ENCODE measurements around the gene KRT31. TPM values are rescaled to one million over a fixed set of nuclear protein-coding genes. Genes with fewer than 3 reads are reported as not detected.

The KRT31 gene
- total and polyA plus RNA-seq, 2 of the 8 experiments (the other 6 are each of a cell fraction or from before 2014, with no cell fraction given), result not detected

DNA sequence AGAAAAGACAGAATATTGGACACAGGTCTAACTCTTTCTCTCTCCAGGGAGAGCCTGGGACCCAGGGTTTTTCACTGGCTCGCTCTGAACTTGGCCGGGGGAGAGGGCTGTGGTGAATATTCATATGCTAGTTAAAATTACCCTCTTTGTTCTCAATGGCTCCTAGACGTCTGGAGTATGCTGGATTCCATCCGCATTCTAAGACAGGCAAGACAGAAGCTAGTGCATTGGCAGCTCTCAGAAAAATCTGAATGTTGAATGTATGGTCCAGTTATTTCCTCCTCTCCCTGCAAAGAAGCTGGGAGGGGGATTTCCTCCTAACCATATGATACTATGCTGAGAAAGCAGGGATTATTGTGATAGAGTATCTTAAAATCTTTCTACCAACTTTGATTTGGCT lies 9.7 kb downstream of the KRT31 start:
- no peak overlapping the region for H3K9ac ChIP-seq (replicated peaks in 1 of 4; ENCODE audit: extremely low read depth in 1 of 4, low read depth in 3 of 4, low read length in 3 of 4)
- no peaks in the 10 kb centered on the region for H3K27me3 ChIP-seq (replicated peaks in 1 of 4; ENCODE audit: control insufficient read depth in 3 of 4, extremely low read depth in 1 of 4, insufficient read depth in 3 of 4, low read length in 3 of 4)
- no peak overlapping the region for H3K27ac ChIP-seq (ENCODE audit: low read depth, low read length)
- H3K36me3 ChIP-seq (ENCODE audit: control insufficient read depth in 2 of 4, insufficient read depth in 4 of 4, low read length in 3 of 4), result no peaks in the 10 kb centered on the region
- no peak overlapping the region for H2BK15ac ChIP-seq (ENCODE audit: low read length)
- no peak overlapping the region for H4K8ac ChIP-seq (ENCODE audit: extremely low read depth, insufficient read depth, low read length)
- no peak for FAIRE-seq
- H3K4me3 ChIP-seq (ENCODE audit: extremely low read depth in 1 of 4, insufficient read depth in 2 of 4, low read depth in 3 of 4, low read length in 4 of 4), result no peak overlapping the region
- no peak overlapping the region for H3K23ac ChIP-seq (ENCODE audit: insufficient read length)
- ChIA-PET CTCF (ENCODE audit: partially characterized antibody) (interaction anchor here (0.6 to 1.1 kb wide), 3 partner anchors 92 to 212 kb away, joined by 3 to 4 read pairs (median 4); no protein-coding TSS in a partner anchor), POLR2A (ENCODE audit: partially characterized antibody) (no interaction called here)
- H3K79me1 ChIP-seq (ENCODE audit: low read depth, low read length), result no peaks in the 10 kb centered on the region
- no peak overlapping the region for H2BK12ac ChIP-seq (ENCODE audit: low read depth, low read length)
- H3K14ac ChIP-seq (ENCODE audit: insufficient read length), result no peak overlapping the region
- H3K4me1 ChIP-seq (replicated peaks in 1 of 4; ENCODE audit: control insufficient read depth in 3 of 4, insufficient read depth in 4 of 4, low read length in 3 of 4), result no peaks in the 10 kb centered on the region
- H3K4ac ChIP-seq (replicated peaks; ENCODE audit: insufficient read length, low read depth, low read length), result no peak overlapping the region
- H2BK5ac ChIP-seq (ENCODE audit: low read depth, low read length), result no peak overlapping the region
- no peaks in the 10 kb centered on the region for H3K79me2 ChIP-seq (ENCODE audit: control insufficient read depth in 1 of 2, insufficient read depth in 2 of 2, low read length in 2 of 2)
- TF ChIP-seq EZH2 (IDR thresholded peaks at IDR 0.05; ENCODE audit: low read depth, low read length, severe bottlenecking), result no peak
- no peak for TF ChIP-seq RNF2 (IDR thresholded peaks at IDR 0.05; ENCODE audit: borderline replicate concordance, low read depth, low read length, missing control alignments, poor library complexity, severe bottlenecking)
- TF ChIP-seq KDM4A (IDR thresholded peaks at IDR 0.05; ENCODE audit: low read depth, low read length, severe bottlenecking), result no peak
- TF ChIP-seq YY1 (IDR thresholded peaks at IDR 0.05; ENCODE audit: low read depth, low read length), result no peak
- TF ChIP-seq RBBP5 (IDR thresholded peaks at IDR 0.05; ENCODE audit: borderline replicate concordance, low read depth, low read length), result no peak
- no peak for TF ChIP-seq PHF8 (conservative IDR thresholded peaks at IDR 0.05; ENCODE audit: low read depth, low read length)
- DNase-seq (ENCODE audit: low read depth in 1 of 2, low spot score in 2 of 2), result no peak
- no peak overlapping the region for H2AK5ac ChIP-seq (ENCODE audit: low read depth, low read length)
- no peak overlapping the region for H3K56ac ChIP-seq (replicated peaks; ENCODE audit: insufficient read length, low read depth, low read length)
- H4K20me1 ChIP-seq (replicated peaks in 1 of 2; ENCODE audit: control insufficient read depth in 1 of 2, insufficient read depth in 2 of 2, low read length in 2 of 2), result no peaks in the 10 kb centered on the region
- H2BK120ac ChIP-seq (replicated peaks; ENCODE audit: low read depth, low read length), result no peak overlapping the region
- no peaks in the 10 kb centered on the region for H3K23me2 ChIP-seq (ENCODE audit: low read depth, low read length)
- no peak overlapping the region for H4K91ac ChIP-seq (replicated peaks; ENCODE audit: insufficient read length, low read length)
- no peaks in the 10 kb centered on the region; a peak in 1 of 4 replicates for H3K9me3 ChIP-seq (ENCODE audit: insufficient read depth in 2 of 2, low read depth in 1 of 2, low read length in 1 of 2)
- no peak overlapping the region for H2BK20ac ChIP-seq (ENCODE audit: low read length)
- H3K18ac ChIP-seq (ENCODE audit: extremely low read depth, low read length), result no peak overlapping the region
- H4K5ac ChIP-seq (ENCODE audit: insufficient read length, low read depth, low read length), result no peak overlapping the region
- no peak overlapping the region for H3K4me2 ChIP-seq (ENCODE audit: insufficient read depth in 1 of 2, low read depth in 2 of 2, low read length in 2 of 2)
- no peak overlapping the region for H2AFZ ChIP-seq (ENCODE audit: low read length)
- 85% methylated on average over 4 of the region's 4 CpGs; no CpG with 5 or more reads in 1 of the 2 experiments for WGBS, 2 experiments (ENCODE audit: extremely low coverage in 1 of 2, insufficient coverage in 1 of 2, insufficient read length in 1 of 2, insufficient replicate concordance in 2 of 2, low coverage in 1 of 2, low lambda C conversion rate in 2 of 2, missing lambda C conversion rate in 1 of 2)
